Thoracic aorta (tissue), 2 donors: ENCODE results near the gene ENPP3. TPM values are rescaled to one million over a fixed set of nuclear protein-coding genes. Genes with fewer than 3 reads are reported as not detected.

Source experiments
- ATAC-seq: fragments of 150-250 bp; one replicate; pipeline ENCODE4 v1.8.0; 2017; ENCODE audit warnings: low read depth; ENCODE audit not compliant: insufficient number of reproducible peaks, low FRiP score
- DNase-seq: peaks from one replicate; pipeline ENCODE4 v3.0.0-alpha.2; 2020; ENCODE audit warnings: low spot score
- H3K27ac ChIP-seq, 2 donors: fragments of 200-600 bp; sonication (generic); 1 replicate in 1 of 2; 2 replicates in 1 of 2; pipeline ENCODE4 v1.5.1; 2016; ENCODE audit warnings: mild to moderate bottlenecking in 2 of 2, moderate library complexity in 2 of 2
- H3K27me3 ChIP-seq: fragments of 200-600 bp; sonication (generic); replicated peaks from 2 replicates; pipeline ENCODE4 v1.6.0; 2016; ENCODE audit warnings: mild to moderate bottlenecking; ENCODE audit not compliant: insufficient read depth
- H3K36me3 ChIP-seq: fragments of 200-600 bp; sonication (generic); one replicate; pipeline ENCODE4 v1.5.1; 2016
- H3K4me1 ChIP-seq, 2 donors: fragments of 200-600 bp; sonication (generic); 1 replicate in 1 of 2; 2 replicates in 1 of 2; pipeline versions ENCODE4 v1.5.1 to v1.6.0; 2016; ENCODE audit warnings: low read depth in 2 of 2, mild to moderate bottlenecking in 1 of 2; ENCODE audit not compliant: control insufficient read depth in 1 of 2
- H3K4me3 ChIP-seq: fragments of 200-600 bp; sonication (generic); 2 replicates; pipeline ENCODE4 v1.5.1; 2016; ENCODE audit warnings: mild to moderate bottlenecking
- H3K9me3 ChIP-seq: fragments of 200-600 bp; sonication (generic); 2 replicates; pipeline ENCODE4 v1.5.1; 2016
- CTCF ChIP-seq: fragments of 200-600 bp; sonication (generic); IDR thresholded peaks from one replicate; pipeline ENCODE4 v1.5.1; 2019; ENCODE audit warnings: antibody characterized with exemption
- total RNA-seq, 2 donors: library from RNA; depleted of rRNA; stranded (reverse); fragments of >200 nt; gene quantifications; one replicate each; pipeline versions ENCODE4 v1.1.0 to v1.2.3, GENCODE V29; 2016

The ENPP3 gene
- total RNA-seq, 2 donors from 2014 or later: 0.49 to 0.54 TPM

- no peak overlapping the region for H3K27ac ChIP-seq
- ATAC-seq (no peak), DNase-seq (no peak)
- no peak for TF ChIP-seq CTCF
- H3K9me3 ChIP-seq: no peaks in the 10 kb centered on the region
- no peak overlapping the region for H3K4me3 ChIP-seq
- H3K36me3 ChIP-seq: no peaks in the 10 kb centered on the region
- H3K4me1 ChIP-seq: no peaks in the 10 kb centered on the region
- no peaks in the 10 kb centered on the region for H3K27me3 ChIP-seq
Observed at GRCh38 chr6:131680868-131681267, 43.8 kb downstream of the ENPP3 start.

- no peaks in the 10 kb centered on the region for H3K27me3 ChIP-seq
- H3K27ac ChIP-seq: no peak overlapping the region
- ATAC-seq: no peak
- TF ChIP-seq CTCF: no peak
- DNase-seq: no peak
- no peaks in the 10 kb centered on the region for H3K9me3 ChIP-seq
- H3K4me3 ChIP-seq: no peak overlapping the region
- no peaks in the 10 kb centered on the region for H3K4me1 ChIP-seq
- no peaks in the 10 kb centered on the region for H3K36me3 ChIP-seq
Observed at GRCh38 chr6:131681585-131681984, 44.5 kb downstream of the ENPP3 start.

GRCh38 chr6:131682442-131682841 lies 45.3 kb downstream of the ENPP3 start:
- Histone ChIP-seq H3K27me3 (no peaks in the 10 kb centered on the region), H3K9me3 (no peaks in the 10 kb centered on the region), H3K4me1 (no peaks in the 10 kb centered on the region), H3K36me3 (no peaks in the 10 kb centered on the region), H3K27ac (no peak overlapping the region), H3K4me3 (no peak overlapping the region)
- DNase-seq (no peak), ATAC-seq (no peak)
- TF ChIP-seq CTCF: no peak

- DNase-seq (no peak), ATAC-seq (no peak)
- H3K36me3 ChIP-seq: no peaks in the 10 kb centered on the region
- H3K4me1 ChIP-seq: no peaks in the 10 kb centered on the region
- no peak for TF ChIP-seq CTCF
- H3K4me3 ChIP-seq: no peak overlapping the region
- H3K9me3 ChIP-seq: no peaks in the 10 kb centered on the region
- no peaks in the 10 kb centered on the region for H3K27me3 ChIP-seq
- H3K27ac ChIP-seq: no peak overlapping the region
Observed at GRCh38 chr6:131683479-131683878, 46.4 kb downstream of the ENPP3 start.

DNA sequence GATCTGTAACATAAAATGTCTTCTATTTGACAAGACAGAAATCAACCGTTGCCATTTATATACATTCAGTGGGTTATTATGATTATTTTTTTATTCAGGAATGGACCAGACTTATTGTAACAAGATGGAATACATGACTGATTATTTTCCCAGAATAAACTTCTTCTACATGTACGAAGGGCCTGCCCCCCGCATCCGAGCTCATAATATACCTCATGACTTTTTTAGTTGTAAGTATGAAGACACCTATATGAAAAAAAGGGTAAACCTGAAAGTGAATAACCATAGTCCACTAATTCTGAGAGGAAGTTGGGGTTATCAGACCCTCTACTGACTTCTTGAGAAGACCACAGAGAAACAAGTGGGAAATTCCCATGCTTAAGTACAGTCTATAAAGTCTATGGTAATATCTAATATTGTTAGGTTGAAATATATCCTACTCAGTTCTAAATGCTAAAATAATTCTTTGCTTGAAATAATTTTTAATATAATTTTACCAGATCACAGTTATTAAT lies 48.2 kb downstream of the ENPP3 start:
- no peak overlapping the region for H3K27ac ChIP-seq
- no peaks in the 10 kb centered on the region for H3K4me1 ChIP-seq
- H3K9me3 ChIP-seq: no peaks in the 10 kb centered on the region
- DNase-seq (no peak), ATAC-seq (no peak)
- TF ChIP-seq CTCF: no peak
- no peak overlapping the region for H3K4me3 ChIP-seq
- no peaks in the 10 kb centered on the region for H3K27me3 ChIP-seq
- no peaks in the 10 kb centered on the region for H3K36me3 ChIP-seq
